Loucy (cell line): ENCODE results near the gene OR13C5.

Experiments
- H2AFZ ChIP-seq: fragments of 200-600 bp; sonication (generic); 2 replicates; pipeline ENCODE4 v1.6.0; 2016; ENCODE audit warnings: antibody characterized with exemption, mild to moderate bottlenecking, low read length, moderate library complexity
- H3F3A ChIP-seq: fragments of 200-600 bp; 2 replicates; pipeline ENCODE4 v1.6.0; 2016; ENCODE audit warnings: antibody characterized with exemption, low read depth, mild to moderate bottlenecking
- H3K27me3 ChIP-seq: fragments of 200-600 bp; sonication (generic); 2 replicates; pipeline ENCODE4 v1.6.1; 2014; ENCODE audit warnings: low read length, mild to moderate bottlenecking; ENCODE audit not compliant: insufficient read depth, poor library complexity, severe bottlenecking
- H3K36me3 ChIP-seq: fragments of 200-600 bp; sonication (generic); 2 replicates; pipeline ENCODE4 v1.6.1; 2016; ENCODE audit warnings: low read length; ENCODE audit not compliant: insufficient read depth
- H3K4me1 ChIP-seq: fragments of 200-600 bp; sonication (generic); 2 replicates; pipeline ENCODE4 v1.5.1; 2014; ENCODE audit warnings: low read length, mild to moderate bottlenecking; ENCODE audit not compliant: insufficient read depth, poor library complexity, severe bottlenecking
- H3K4me2 ChIP-seq: fragments of 200-600 bp; sonication (generic); 2 replicates; pipeline ENCODE4 v1.6.0; 2014; ENCODE audit warnings: antibody characterized with exemption, low read length, low read depth, mild to moderate bottlenecking; ENCODE audit not compliant: poor library complexity, severe bottlenecking
- H3K4me3 ChIP-seq: fragments of 200-600 bp; sonication (generic); 2 replicates; pipeline ENCODE4 v1.5.1; 2014; ENCODE audit warnings: low read length, mild to moderate bottlenecking, mixed read lengths; ENCODE audit not compliant: poor library complexity, severe bottlenecking
- H3K79me2 ChIP-seq: fragments of 200-600 bp; sonication (generic); 2 replicates; pipeline ENCODE4 v1.6.1; 2014; ENCODE audit warnings: low read length; ENCODE audit not compliant: insufficient read depth
- H3K9ac ChIP-seq: fragments of 200-600 bp; sonication (generic); 2 replicates; pipeline ENCODE4 v1.6.0; 2014; ENCODE audit warnings: mild to moderate bottlenecking, low read depth, low read length, moderate library complexity; ENCODE audit not compliant: poor library complexity, severe bottlenecking
- H3K9me2 ChIP-seq: fragments of 200-600 bp; sonication (generic); replicated peaks from 2 replicates; pipeline ENCODE4 v1.6.1; 2016; ENCODE audit warnings: low read depth, low read length, mixed read lengths
- H3K9me3 ChIP-seq: fragments of 200-600 bp; sonication (generic); 2 replicates; pipeline ENCODE4 v1.6.1; 2014; ENCODE audit warnings: mild to moderate bottlenecking, antibody characterized with exemption, low read length, low read depth; ENCODE audit not compliant: insufficient read depth
- H4K20me1 ChIP-seq: fragments of 200-600 bp; sonication (generic); 2 replicates; pipeline ENCODE4 v1.6.0; 2014; ENCODE audit warnings: antibody characterized with exemption, low read length, mild to moderate bottlenecking; ENCODE audit not compliant: insufficient read depth, poor library complexity, severe bottlenecking
- CTCF ChIP-seq: fragments of 200-600 bp; sonication (generic); conservative IDR thresholded peaks from 2 replicates; pipeline ENCODE4 v1.5.1; 2014; ENCODE audit warnings: mild to moderate bottlenecking, antibody characterized with exemption, low read length
- EZH2phosphoT487 ChIP-seq: fragments of 200-600 bp; IDR thresholded peaks from 2 replicates; pipeline ENCODE4 v1.6.1; 2018; ENCODE audit warnings: antibody characterized with exemption, mild to moderate bottlenecking, moderate library complexity, borderline replicate concordance

The OR13C5 gene

GRCh38 chr9:104589626-104590025, 9.6 kb downstream of the OR13C5 start:
- H3K9ac ChIP-seq, result no peak overlapping the region
- TF ChIP-seq CTCF (no peak), EZH2phosphoT487 (no peak)
- no peaks in the 10 kb centered on the region for H3K36me3 ChIP-seq
- H3K4me3 ChIP-seq, result no peak overlapping the region
- no peaks in the 10 kb centered on the region for H3K9me3 ChIP-seq
- no peak overlapping the region for H3K4me2 ChIP-seq
- H3K27me3 ChIP-seq, result no peaks in the 10 kb centered on the region
- no peak overlapping the region for H2AFZ ChIP-seq
- H3K79me2 ChIP-seq, result no peaks in the 10 kb centered on the region
- no peaks in the 10 kb centered on the region for H3K4me1 ChIP-seq
- no peaks in the 10 kb centered on the region for H3K9me2 ChIP-seq
- no peaks in the 10 kb centered on the region for H3F3A ChIP-seq
- no peaks in the 10 kb centered on the region for H4K20me1 ChIP-seq

GRCh38 chr9:104586496-104587180, 12.6 kb downstream of the OR13C5 start:
- no peaks in the 10 kb centered on the region for H3K79me2 ChIP-seq
- H4K20me1 ChIP-seq, result no peaks in the 10 kb centered on the region
- H3K27me3 ChIP-seq, result no peaks in the 10 kb centered on the region
- no peak overlapping the region for H3K9ac ChIP-seq
- no peak overlapping the region for H3K4me3 ChIP-seq
- H3K9me2 ChIP-seq, result no peaks in the 10 kb centered on the region
- H3K4me2 ChIP-seq, result no peak overlapping the region
- no peaks in the 10 kb centered on the region for H3F3A ChIP-seq
- H3K36me3 ChIP-seq, result no peaks in the 10 kb centered on the region
- no peak for TF ChIP-seq CTCF
- no peak for TF ChIP-seq EZH2phosphoT487
- H3K9me3 ChIP-seq, result no peaks in the 10 kb centered on the region
- no peaks in the 10 kb centered on the region for H3K4me1 ChIP-seq
- H2AFZ ChIP-seq, result no peak overlapping the region

- no peaks in the 10 kb centered on the region for H3F3A ChIP-seq
- no peaks in the 10 kb centered on the region for H3K79me2 ChIP-seq
- H3K27me3 ChIP-seq, result no peaks in the 10 kb centered on the region
- H3K9me3 ChIP-seq, result no peaks in the 10 kb centered on the region
- no peak overlapping the region for H3K4me3 ChIP-seq
- H4K20me1 ChIP-seq, result no peaks in the 10 kb centered on the region
- TF ChIP-seq CTCF (no peak), EZH2phosphoT487 (no peak)
- no peak overlapping the region for H2AFZ ChIP-seq
- H3K4me2 ChIP-seq, result no peak overlapping the region
- no peak overlapping the region for H3K9ac ChIP-seq
- H3K9me2 ChIP-seq, result no peaks in the 10 kb centered on the region
- no peaks in the 10 kb centered on the region for H3K36me3 ChIP-seq
- no peaks in the 10 kb centered on the region for H3K4me1 ChIP-seq
Measured at GRCh38 chr9:104580562-104580961, 18.7 kb downstream of the OR13C5 start.
